ENCODE data around the gene TMEM254.
"Not testable (repeated sequence)": the region's sequence is repeated elsewhere in the genome, so short reads cannot be mapped to it uniquely, and the experiment has no call there.

The TMEM254 gene

GRCh38 chr10:80046629-80047441, 31.6 kb upstream of the TMEM254 start:
- Histone ChIP-seq H3K9me3 (ENCODE audit: control insufficient read depth in 2 of 2, low read length in 2 of 2) (no peaks in the 10 kb centered on the region), H3K27ac (ENCODE audit: low read depth in 2 of 2, low read length in 2 of 2) (no peak overlapping the region), H3K36me3 (ENCODE audit: control insufficient read depth in 2 of 2, insufficient read depth in 2 of 2, low read length in 2 of 2) (no peaks in the 10 kb centered on the region), H3K27me3 (ENCODE audit: control insufficient read depth in 2 of 2, insufficient read depth in 2 of 2, low read length in 2 of 2) (peaks cover 0 to 3% of the 10 kb centered on the region in 2 donors), H3K4me1 (ENCODE audit: control insufficient read depth in 2 of 2, insufficient read depth in 2 of 2, low read length in 2 of 2) (no peaks in the 10 kb centered on the region), H3K9ac (ENCODE audit: low read depth in 1 of 2, low read length in 2 of 2) (no peak overlapping the region), H3K4me3 (ENCODE audit: low read length in 2 of 2) (no peak overlapping the region)

GRCh38 chr10:80050752-80051151, 27.7 kb upstream of the TMEM254 start:
- H3K27me3 ChIP-seq (ENCODE audit: control insufficient read depth in 2 of 2, insufficient read depth in 2 of 2, low read length in 2 of 2): peaks cover 0 to 3% of the 10 kb centered on the region in 2 donors
- H3K36me3 ChIP-seq (ENCODE audit: control insufficient read depth in 2 of 2, insufficient read depth in 2 of 2, low read length in 2 of 2): no peaks in the 10 kb centered on the region
- H3K9ac ChIP-seq (ENCODE audit: low read depth in 1 of 2, low read length in 2 of 2): no peak overlapping the region
- no peaks in the 10 kb centered on the region for H3K4me1 ChIP-seq (ENCODE audit: control insufficient read depth in 2 of 2, insufficient read depth in 2 of 2, low read length in 2 of 2)
- H3K27ac ChIP-seq (ENCODE audit: low read depth in 2 of 2, low read length in 2 of 2): no peak overlapping the region
- no peaks in the 10 kb centered on the region for H3K9me3 ChIP-seq (ENCODE audit: control insufficient read depth in 2 of 2, low read length in 2 of 2)
- no peak overlapping the region for H3K4me3 ChIP-seq (ENCODE audit: low read length in 2 of 2)

GRCh38 chr10:80051993-80052392, 26.5 kb upstream of the TMEM254 start:
- no peaks in the 10 kb centered on the region for H3K4me1 ChIP-seq (ENCODE audit: control insufficient read depth in 2 of 2, insufficient read depth in 2 of 2, low read length in 2 of 2)
- H3K27me3 ChIP-seq (ENCODE audit: control insufficient read depth in 2 of 2, insufficient read depth in 2 of 2, low read length in 2 of 2): peaks cover 0 to 3% of the 10 kb centered on the region in 2 donors
- H3K27ac ChIP-seq (ENCODE audit: low read depth in 2 of 2, low read length in 2 of 2): no peak overlapping the region
- no peak overlapping the region for H3K9ac ChIP-seq (ENCODE audit: low read depth in 1 of 2, low read length in 2 of 2)
- H3K4me3 ChIP-seq (ENCODE audit: low read length in 2 of 2): no peak overlapping the region
- no peaks in the 10 kb centered on the region for H3K9me3 ChIP-seq (ENCODE audit: control insufficient read depth in 2 of 2, low read length in 2 of 2)
- no peaks in the 10 kb centered on the region for H3K36me3 ChIP-seq (ENCODE audit: control insufficient read depth in 2 of 2, insufficient read depth in 2 of 2, low read length in 2 of 2)

GRCh38 chr10:80055760-80056159, 22.7 kb upstream of the TMEM254 start:
- Histone ChIP-seq H3K9me3 (ENCODE audit: control insufficient read depth in 2 of 2, low read length in 2 of 2) (no peaks in the 10 kb centered on the region), H3K4me1 (ENCODE audit: control insufficient read depth in 2 of 2, insufficient read depth in 2 of 2, low read length in 2 of 2) (no peaks in the 10 kb centered on the region), H3K27me3 (ENCODE audit: control insufficient read depth in 2 of 2, insufficient read depth in 2 of 2, low read length in 2 of 2) (no peaks in the 10 kb centered on the region), H3K9ac (ENCODE audit: low read depth in 1 of 2, low read length in 2 of 2) (no peak overlapping the region), H3K4me3 (ENCODE audit: low read length in 2 of 2) (no peak overlapping the region), H3K27ac (ENCODE audit: low read depth in 2 of 2, low read length in 2 of 2) (no peak overlapping the region), H3K36me3 (ENCODE audit: control insufficient read depth in 2 of 2, insufficient read depth in 2 of 2, low read length in 2 of 2) (no peaks in the 10 kb centered on the region)

GRCh38 chr10:80057171-80057570, 21.3 kb upstream of the TMEM254 start:
- Histone ChIP-seq H3K4me1 (ENCODE audit: control insufficient read depth in 2 of 2, insufficient read depth in 2 of 2, low read length in 2 of 2) (no peaks in the 10 kb centered on the region), H3K9me3 (ENCODE audit: control insufficient read depth in 2 of 2, low read length in 2 of 2) (no peaks in the 10 kb centered on the region), H3K27me3 (ENCODE audit: control insufficient read depth in 2 of 2, insufficient read depth in 2 of 2, low read length in 2 of 2) (no peaks in the 10 kb centered on the region), H3K4me3 (ENCODE audit: low read length in 2 of 2) (no peak overlapping the region), H3K9ac (ENCODE audit: low read depth in 1 of 2, low read length in 2 of 2) (no peak overlapping the region), H3K27ac (ENCODE audit: low read depth in 2 of 2, low read length in 2 of 2) (no peak overlapping the region), H3K36me3 (ENCODE audit: control insufficient read depth in 2 of 2, insufficient read depth in 2 of 2, low read length in 2 of 2) (no peaks in the 10 kb centered on the region)

- Histone ChIP-seq H3K4me1 (ENCODE audit: control insufficient read depth in 2 of 2, insufficient read depth in 2 of 2, low read length in 2 of 2) (no peaks in the 10 kb centered on the region), H3K27ac (ENCODE audit: low read depth in 2 of 2, low read length in 2 of 2) (no peak overlapping the region), H3K4me3 (ENCODE audit: low read length in 2 of 2) (no peak overlapping the region), H3K36me3 (ENCODE audit: control insufficient read depth in 2 of 2, insufficient read depth in 2 of 2, low read length in 2 of 2) (no peaks in the 10 kb centered on the region), H3K27me3 (ENCODE audit: control insufficient read depth in 2 of 2, insufficient read depth in 2 of 2, low read length in 2 of 2) (no peaks in the 10 kb centered on the region), H3K9me3 (ENCODE audit: control insufficient read depth in 2 of 2, low read length in 2 of 2) (no peaks in the 10 kb centered on the region), H3K9ac (ENCODE audit: low read depth in 1 of 2, low read length in 2 of 2) (no peak overlapping the region)
Observed at GRCh38 chr10:80064120-80064886, 14.2 kb upstream of the TMEM254 start.

- Histone ChIP-seq H3K9me3 (ENCODE audit: control insufficient read depth in 2 of 2, low read length in 2 of 2) (no peaks in the 10 kb centered on the region), H3K4me3 (ENCODE audit: low read length in 2 of 2) (no peak overlapping the region), H3K27me3 (ENCODE audit: control insufficient read depth in 2 of 2, insufficient read depth in 2 of 2, low read length in 2 of 2) (no peaks in the 10 kb centered on the region), H3K27ac (ENCODE audit: low read depth in 2 of 2, low read length in 2 of 2) (no peak overlapping the region), H3K4me1 (ENCODE audit: control insufficient read depth in 2 of 2, insufficient read depth in 2 of 2, low read length in 2 of 2) (no peaks in the 10 kb centered on the region), H3K36me3 (ENCODE audit: control insufficient read depth in 2 of 2, insufficient read depth in 2 of 2, low read length in 2 of 2) (no peaks in the 10 kb centered on the region), H3K9ac (ENCODE audit: low read depth in 1 of 2, low read length in 2 of 2) (no peak overlapping the region)
Observed at GRCh38 chr10:80066809-80067208, 11.7 kb upstream of the TMEM254 start.

GRCh38 chr10:80067821-80068220, 10.6 kb upstream of the TMEM254 start:
- H3K27ac ChIP-seq (ENCODE audit: low read depth in 2 of 2, low read length in 2 of 2); H3K27me3 ChIP-seq (ENCODE audit: control insufficient read depth in 2 of 2, insufficient read depth in 2 of 2, low read length in 2 of 2); H3K9me3 ChIP-seq (ENCODE audit: control insufficient read depth in 2 of 2, low read length in 2 of 2); H3K4me3 ChIP-seq (ENCODE audit: low read length in 2 of 2); H3K4me1 ChIP-seq (ENCODE audit: control insufficient read depth in 2 of 2, insufficient read depth in 2 of 2, low read length in 2 of 2); H3K9ac ChIP-seq (ENCODE audit: low read depth in 1 of 2, low read length in 2 of 2); H3K36me3 ChIP-seq (ENCODE audit: control insufficient read depth in 2 of 2, insufficient read depth in 2 of 2, low read length in 2 of 2): not testable (repeated sequence)

- Histone ChIP-seq H3K4me3 (ENCODE audit: low read length in 2 of 2) (no peak overlapping the region), H3K4me1 (ENCODE audit: control insufficient read depth in 2 of 2, insufficient read depth in 2 of 2, low read length in 2 of 2) (no peaks in the 10 kb centered on the region), H3K36me3 (ENCODE audit: control insufficient read depth in 2 of 2, insufficient read depth in 2 of 2, low read length in 2 of 2) (no peaks in the 10 kb centered on the region), H3K9me3 (ENCODE audit: control insufficient read depth in 2 of 2, low read length in 2 of 2) (no peaks in the 10 kb centered on the region), H3K9ac (ENCODE audit: low read depth in 1 of 2, low read length in 2 of 2) (no peak overlapping the region), H3K27ac (ENCODE audit: low read depth in 2 of 2, low read length in 2 of 2) (no peak overlapping the region), H3K27me3 (ENCODE audit: control insufficient read depth in 2 of 2, insufficient read depth in 2 of 2, low read length in 2 of 2) (no peaks in the 10 kb centered on the region)
Observed at GRCh38 chr10:80068270-80068669, 10.2 kb upstream of the TMEM254 start.

GRCh38 chr10:80070057-80070456, 8.4 kb upstream of the TMEM254 start:
- H3K4me3 ChIP-seq (ENCODE audit: low read length in 2 of 2): no peak overlapping the region
- H3K27me3 ChIP-seq (ENCODE audit: control insufficient read depth in 2 of 2, insufficient read depth in 2 of 2, low read length in 2 of 2): no peaks in the 10 kb centered on the region
- H3K36me3 ChIP-seq (ENCODE audit: control insufficient read depth in 2 of 2, insufficient read depth in 2 of 2, low read length in 2 of 2): no peaks in the 10 kb centered on the region
- no peak overlapping the region for H3K27ac ChIP-seq (ENCODE audit: low read depth in 2 of 2, low read length in 2 of 2)
- H3K4me1 ChIP-seq (ENCODE audit: control insufficient read depth in 2 of 2, insufficient read depth in 2 of 2, low read length in 2 of 2): no peaks in the 10 kb centered on the region
- no peak overlapping the region for H3K9ac ChIP-seq (ENCODE audit: low read depth in 1 of 2, low read length in 2 of 2)
- no peaks in the 10 kb centered on the region for H3K9me3 ChIP-seq (ENCODE audit: control insufficient read depth in 2 of 2, low read length in 2 of 2)

All from mucosa of rectum (tissue), 2 donors.